GM19240 (cell line): ENCODE data around the gene GALNTL6.

ENCODE experiments used
- DNase-seq: peaks from one replicate; pipeline ENCODE4 v3.0.0; 2011; ENCODE audit warnings: low spot score; ENCODE audit not compliant: insufficient read length

The GALNTL6 gene

DNA sequence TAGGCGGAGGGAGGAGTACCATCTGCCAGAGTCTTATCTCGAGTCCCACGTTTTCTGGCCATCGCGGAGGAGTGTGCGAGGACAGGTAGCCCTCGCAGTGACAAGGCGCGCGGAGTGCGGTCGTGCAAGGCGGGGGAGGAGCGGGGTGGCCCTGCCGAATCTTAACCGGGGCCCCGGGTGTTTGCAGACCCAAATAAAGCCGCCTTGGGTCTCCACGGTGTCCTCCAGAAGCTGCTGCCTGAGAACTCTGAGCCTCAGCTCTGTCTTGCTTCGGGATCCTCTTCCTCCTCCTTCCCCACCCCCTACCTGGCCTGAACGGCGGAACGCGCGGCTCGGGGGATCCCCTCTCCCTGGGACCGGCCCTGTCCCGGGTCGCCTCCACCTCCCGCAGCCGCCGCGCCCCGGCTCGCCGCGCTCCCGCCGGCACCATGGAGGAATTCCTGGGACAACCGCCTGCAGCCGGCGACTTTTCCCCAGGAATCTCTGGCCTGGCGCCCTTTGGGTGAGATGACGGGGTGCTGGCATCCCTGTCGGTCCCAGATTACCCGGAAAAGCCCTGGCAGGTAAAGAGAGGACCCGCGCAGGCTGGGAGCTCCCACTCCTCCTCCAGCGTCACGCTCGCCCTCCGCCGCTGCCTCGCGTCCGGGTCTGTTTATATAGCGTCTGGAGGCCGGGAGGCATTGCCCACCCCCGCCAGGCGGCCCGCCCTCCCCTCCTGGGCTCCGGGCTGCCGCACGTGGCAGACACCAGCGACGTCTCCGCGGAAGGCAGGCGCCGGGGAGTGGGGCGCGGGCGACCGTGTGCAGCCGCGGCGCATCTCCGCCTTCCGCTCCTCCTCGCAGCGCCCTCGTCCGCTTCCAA is at the start of gene GALNTL6:
GALNTL6 (plus strand) TSS at position 740 of the 861 bp plus-strand sequence.
- DNase-seq, result no peak

GRCh38 chr4:171765514-171765913 is 47.7 kb upstream of the GALNTL6 start:
- DNase-seq, result no peak

- no peak for DNase-seq
These were observed 38.5 kb upstream of the GALNTL6 start for GRCh38 chr4:171774642-171775190.

DNA sequence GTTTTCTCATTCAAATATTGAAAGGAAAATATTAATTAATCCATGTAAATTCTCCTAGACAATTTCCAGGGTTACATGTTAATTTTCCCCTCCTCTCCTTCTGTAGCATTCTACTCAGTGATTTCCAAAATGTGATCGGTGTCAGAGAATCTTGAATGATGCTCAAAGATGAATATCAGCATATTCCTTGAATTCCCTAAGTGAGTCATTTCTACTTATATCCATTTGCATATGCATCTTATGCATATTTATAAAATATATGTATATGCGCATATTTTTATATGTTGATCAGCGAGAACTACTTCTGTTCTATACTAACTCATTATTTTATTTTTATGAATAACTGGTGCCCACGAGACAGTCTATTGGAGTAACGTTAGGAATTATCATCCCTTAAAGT is 33.9 kb upstream of the GALNTL6 start:
- no peak for DNase-seq

GRCh38 chr4:171785388-171785787 is 27.8 kb upstream of the GALNTL6 start:
- DNase-seq, result no peak

GRCh38 chr4:171793723-171794122 is 19.5 kb upstream of the GALNTL6 start:
- no peak for DNase-seq

GRCh38 chr4:171794528-171794927 is 18.7 kb upstream of the GALNTL6 start:
- DNase-seq, result no peak

DNA sequence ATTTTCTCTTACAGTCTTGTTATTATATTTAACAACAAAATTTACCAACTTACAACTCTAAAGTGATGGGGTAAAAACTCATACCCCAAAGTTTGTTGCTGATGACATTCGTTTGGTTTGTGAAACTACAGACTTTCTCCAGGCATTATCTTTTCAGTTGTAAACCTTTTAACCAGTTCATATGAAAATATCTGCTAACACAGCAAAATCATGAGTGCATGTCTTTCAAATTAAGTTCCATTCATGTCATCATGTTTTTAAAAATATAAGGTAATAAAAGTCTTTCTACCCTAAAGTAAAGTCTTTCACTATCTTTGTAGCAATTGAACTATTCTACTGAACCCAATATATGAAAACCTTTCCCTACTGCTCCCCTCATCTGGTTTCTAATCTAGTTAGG is 3.4 kb upstream of the GALNTL6 start:
- no peak for DNase-seq

- DNase-seq, result no peak
These were observed 905 bp upstream of the GALNTL6 start for GRCh38 chr4:171812333-171812664.

DNA sequence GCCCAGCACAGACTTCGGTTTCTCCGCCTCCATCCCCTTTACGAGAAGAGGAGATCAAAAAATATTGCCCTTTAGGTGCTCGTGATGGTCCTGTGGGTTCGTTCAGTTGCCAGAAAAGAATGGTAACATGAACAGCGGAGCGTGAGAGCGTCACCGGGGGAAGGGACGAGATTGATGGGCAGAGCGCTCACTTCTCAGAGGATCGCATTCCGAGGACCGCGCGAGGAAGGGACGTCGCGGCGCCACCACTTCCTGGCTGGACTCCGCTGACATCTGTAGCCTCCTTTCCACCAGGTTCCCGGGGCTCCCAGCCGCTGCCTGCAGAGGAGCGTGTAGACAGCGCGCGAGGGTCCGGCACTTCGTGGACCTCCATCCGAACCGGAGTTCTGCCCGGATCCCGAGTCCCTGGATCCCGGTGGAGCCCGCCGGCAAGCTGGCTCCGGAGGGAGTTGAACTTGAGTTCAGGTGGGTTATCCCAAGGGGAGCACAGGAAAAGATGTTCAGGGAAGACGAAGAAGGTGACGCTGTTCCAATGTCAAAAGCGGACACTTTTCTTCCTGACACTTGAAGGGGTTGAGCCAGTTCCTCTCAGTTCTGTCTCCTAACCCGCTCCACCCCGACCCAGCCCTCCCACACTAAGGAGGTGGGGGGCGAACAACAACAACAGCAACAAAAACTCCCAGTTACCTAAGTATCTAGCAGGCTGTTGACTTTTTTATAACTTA is 484 bp downstream of the GALNTL6 start:
- no peak for DNase-seq

DNA sequence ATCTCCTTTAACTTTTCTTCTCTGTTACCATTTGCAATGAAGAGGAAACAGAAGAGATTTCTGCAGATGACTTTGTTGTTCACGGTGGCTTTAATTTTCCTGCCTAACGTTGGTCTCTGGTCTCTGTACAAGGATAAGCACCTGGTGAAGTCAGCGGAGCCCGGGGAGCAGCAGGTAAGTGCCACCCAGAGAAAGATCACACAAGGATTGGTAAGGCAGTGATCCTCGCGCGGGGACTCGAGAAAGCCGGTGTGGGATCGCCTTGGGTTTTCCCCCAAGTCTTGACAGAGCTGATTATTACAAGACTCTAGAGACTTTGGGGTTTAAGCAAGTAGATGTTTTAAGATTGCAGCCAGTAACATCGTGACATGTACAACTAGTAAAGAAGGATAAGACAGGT is 1.3 kb downstream of the GALNTL6 start:
- DNase-seq, result no peak

GRCh38 chr4:171817026-171817425 is 3.8 kb downstream of the GALNTL6 start:
- no peak for DNase-seq

DNA sequence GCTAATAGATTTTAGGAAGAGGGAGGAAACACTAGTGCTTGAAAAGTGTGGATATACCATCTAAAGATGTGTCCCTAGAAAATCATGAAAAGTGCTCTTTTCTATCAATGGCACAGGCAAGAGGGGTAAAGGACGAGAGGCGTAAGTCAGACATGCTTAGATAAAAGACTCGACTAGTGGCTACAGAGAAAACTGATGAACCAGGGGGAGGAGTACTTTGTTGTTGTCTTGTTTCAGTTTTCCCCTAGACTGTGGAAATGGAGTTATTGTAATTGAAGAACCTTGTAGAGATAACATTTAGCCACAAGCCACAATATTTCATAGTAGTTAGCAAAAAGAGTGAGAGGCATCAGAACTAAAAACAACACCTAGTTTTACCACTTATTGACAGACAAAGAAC is 21.4 kb downstream of the GALNTL6 start:
- no peak for DNase-seq

GRCh38 chr4:171843456-171843855 is 30.3 kb downstream of the GALNTL6 start:
- DNase-seq, result no peak

DNA sequence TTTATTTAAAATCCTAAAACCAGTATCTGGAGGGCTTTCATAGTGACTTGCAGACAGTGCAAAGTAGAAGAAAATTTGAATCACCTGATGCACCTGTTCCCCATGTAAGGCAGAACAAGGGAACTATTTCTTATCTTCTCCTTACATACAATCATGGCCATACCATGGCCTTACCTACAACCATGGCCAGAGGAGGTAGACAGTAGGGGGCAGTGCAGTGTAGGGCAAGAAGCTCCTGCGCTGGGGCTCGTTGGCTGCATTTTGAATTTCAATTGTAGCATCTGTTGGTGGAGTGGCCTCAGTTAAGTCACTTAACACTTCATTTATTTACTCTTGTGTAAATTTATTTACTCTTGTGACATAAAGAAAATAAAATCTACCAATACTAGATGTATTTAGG is 33.0 kb downstream of the GALNTL6 start:
- DNase-seq, result no peak

- no peak for DNase-seq
These were observed 33.7 kb downstream of the GALNTL6 start for GRCh38 chr4:171846893-171847292.

DNA sequence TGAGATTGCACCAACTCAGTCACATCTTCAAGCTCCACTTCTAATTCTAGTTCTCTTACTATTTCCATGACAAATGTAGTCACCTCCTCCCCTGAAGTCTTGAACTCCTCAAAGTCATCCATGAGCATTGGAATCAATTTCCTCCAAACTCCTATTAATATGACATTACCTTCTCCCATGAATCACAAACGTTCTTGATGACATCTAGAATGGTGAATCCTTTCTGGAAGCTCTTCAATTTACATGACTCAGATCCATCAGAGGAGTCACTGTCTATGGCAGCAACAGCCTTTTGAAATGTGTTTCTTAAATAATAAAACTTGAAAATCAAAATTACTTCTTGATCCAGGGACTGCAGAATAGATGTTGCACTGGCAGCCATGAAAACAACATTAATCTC is 34.5 kb downstream of the GALNTL6 start:
- DNase-seq, result no peak

DNA sequence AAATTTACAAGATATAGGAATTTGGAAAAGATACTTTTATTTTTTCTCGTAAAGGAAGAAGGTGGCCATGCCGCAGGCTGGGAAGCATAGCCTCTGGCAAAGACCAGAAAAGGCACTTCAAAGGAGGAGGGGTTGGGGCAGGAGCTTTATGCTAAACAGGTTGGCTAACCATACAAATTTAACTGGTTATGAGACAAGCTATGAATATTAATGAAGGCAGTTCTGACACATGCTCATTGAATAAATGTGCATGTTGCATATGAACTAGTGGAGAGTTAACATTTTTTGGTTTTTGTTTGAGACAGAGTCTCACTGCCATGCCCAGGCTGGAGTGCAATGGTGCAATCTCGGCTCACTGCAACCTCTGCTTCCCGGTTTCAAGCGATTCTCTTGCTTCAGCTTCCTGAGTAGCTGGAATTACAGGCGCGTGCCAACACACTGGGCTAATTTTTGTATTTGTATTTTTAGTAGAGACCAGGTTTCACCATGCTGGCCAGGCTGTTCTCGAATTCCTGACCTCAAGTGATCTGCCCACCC is 36.5 kb downstream of the GALNTL6 start:
- DNase-seq, result no peak

DNA sequence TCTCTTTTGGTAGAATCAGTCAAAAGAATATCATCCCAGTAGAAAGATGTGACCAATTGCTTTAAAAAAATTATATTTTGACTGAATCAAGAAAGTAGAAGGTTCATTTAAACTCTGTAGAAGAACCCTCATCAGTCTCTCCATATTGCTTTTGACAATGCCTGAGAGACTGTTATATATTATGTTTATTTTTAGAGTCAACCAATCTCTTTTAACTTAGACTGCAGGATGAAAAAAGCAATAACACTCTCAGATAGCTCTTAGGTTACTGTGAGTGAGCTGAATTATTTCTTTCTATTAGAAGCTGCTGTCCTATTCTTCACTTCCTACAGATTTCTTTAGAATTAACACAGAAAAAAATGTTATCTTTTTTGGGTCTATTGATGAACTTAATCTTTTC is 38.1 kb downstream of the GALNTL6 start:
- no peak for DNase-seq

DNA sequence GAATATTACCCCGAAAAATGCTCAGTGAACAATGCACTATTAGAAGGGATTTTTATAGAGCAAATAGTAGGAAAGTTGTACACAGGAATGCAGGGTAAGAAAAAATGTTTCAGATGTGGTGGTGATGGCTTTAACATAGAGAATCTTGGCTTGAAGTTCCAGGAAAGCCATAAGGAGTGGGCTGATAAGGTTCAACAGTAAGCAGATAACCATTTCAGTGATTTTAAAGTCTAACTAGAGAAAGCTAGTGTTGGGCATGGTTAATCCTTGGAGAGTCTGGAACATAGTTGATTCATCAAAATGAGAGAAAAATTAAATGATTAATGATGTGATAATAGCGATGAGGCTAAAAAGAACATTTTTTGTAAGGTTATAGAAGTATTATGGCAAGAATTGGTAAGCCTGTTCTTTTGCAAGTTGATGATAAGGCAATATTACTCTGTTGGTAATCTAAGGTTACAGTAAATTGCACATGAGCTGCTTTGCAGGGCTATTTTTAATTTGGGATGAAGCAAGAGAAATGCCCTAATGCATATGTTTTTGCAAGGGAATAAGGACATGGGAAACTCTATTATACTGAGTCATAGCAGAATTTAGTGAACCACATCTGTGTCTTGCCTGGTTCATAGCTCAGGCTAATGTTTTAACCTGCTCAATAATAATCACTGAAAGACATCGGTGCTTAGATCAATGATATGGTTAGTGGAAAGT is 44.3 kb downstream of the GALNTL6 start:
- no peak for DNase-seq

DNA sequence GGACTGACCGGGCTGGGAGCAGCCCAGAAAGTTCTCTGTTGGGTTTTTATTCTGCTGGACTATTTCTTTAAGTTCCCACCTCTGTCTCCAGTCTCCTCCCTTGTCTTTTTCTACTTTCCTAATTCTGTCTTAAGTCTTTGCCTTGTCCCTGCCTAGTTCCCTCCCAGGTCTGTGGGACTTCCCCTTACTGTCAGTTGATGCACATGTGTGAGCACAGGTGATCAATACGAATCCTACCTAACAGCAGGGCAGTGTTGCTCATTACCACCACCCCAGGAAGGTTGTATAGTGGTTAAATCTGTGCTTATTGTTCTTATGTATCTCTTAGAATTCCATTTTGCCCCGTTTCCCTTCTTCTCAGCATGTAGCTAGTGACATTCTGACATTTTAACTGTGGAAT is 62.1 kb downstream of the GALNTL6 start:
- no peak for DNase-seq

DNA sequence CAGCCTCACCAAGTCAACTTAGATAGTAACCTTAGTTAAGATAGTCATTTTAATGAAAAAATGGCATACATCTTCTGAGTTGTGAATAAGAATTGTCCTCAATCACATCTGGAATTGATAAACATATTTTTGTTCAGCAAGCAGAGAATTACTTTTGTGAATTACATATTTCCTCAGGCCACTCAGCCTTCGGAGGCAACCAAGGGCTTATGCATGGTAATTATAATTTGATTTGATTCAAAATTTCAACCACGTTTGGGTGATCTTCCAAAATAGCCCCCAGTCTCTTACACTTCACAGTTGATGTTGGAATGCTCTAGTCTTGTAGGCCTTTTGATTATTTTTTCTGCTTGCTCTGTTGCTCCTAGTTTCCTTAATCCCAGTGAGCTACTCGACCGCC is 63.4 kb downstream of the GALNTL6 start:
- no peak for DNase-seq
